HG02798 (cell line): ENCODE measurements around the gene SLC34A3.

Source experiments
- ATAC-seq: cut with Tn5 transposase; IDR thresholded peaks from one replicate; pipeline ENCODE4 v1.9.1; 2021; ENCODE audit warnings: mild to moderate bottlenecking; ENCODE audit not compliant: unreplicated experiment, poor library complexity

The SLC34A3 gene

DNA sequence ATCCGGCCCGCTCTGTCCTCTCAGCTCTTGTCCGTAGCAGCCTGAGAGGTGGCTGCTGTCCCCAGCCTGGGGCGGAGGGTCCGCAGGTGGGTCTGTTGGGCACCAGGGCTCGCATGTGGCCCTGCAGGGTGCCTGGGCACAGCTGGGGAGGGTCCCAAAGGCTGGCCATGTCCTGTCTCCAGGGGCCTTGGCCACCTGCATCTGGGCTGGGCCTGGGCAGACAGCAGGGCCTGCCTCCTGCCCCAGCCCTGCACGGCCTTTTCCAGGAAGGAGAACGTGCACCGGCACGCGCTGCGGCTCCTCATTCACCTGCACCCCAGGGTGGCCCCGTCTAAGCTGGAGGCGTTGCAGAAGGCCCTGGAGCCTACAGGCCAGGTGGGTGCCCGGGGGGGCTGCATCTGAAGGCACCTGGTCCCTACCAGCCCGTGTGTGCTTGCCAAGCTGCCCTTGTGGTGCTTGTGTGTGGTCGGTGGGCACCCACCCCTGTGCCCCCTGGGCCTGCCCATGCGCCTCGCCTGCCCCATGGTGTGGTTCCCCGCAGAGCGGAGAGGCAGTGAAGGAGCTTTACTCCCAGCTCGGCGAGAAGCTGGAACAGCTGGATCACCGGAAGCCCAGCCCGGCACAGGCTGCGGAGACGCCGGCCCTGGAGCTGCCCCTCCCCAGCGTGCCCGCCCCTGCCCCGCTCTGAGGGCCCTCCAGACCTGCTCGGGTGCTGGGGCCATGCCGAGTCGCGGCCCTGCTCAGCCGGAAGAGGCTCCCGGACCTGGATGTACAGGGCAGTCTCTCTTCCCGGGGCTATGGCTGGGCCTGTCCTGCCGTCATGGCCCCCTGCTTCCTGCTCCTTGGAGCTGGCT is 41.8 kb downstream of the SLC34A3 start:
- no peak for ATAC-seq

DNA sequence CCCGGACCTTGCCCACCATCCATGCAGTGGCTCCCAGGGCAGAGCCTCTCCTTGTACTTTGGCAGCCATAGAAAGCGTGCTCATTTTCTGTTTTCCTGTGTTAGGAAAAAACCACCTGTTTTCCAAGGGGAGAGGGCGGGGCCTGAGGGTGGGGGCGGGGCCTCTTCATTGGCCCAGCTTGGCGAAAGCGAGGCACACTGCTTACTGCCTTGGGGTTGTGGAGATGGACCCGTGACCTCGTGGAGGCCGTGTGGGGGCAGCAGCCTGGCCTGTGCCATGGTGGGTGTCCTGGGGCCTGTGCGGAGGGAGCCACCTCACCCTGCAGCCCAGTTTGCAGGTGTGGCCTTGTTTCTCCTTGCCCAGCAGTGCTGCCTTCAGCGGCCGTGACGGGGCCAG is 42.4 kb downstream of the SLC34A3 start:
- ATAC-seq = no peak

DNA sequence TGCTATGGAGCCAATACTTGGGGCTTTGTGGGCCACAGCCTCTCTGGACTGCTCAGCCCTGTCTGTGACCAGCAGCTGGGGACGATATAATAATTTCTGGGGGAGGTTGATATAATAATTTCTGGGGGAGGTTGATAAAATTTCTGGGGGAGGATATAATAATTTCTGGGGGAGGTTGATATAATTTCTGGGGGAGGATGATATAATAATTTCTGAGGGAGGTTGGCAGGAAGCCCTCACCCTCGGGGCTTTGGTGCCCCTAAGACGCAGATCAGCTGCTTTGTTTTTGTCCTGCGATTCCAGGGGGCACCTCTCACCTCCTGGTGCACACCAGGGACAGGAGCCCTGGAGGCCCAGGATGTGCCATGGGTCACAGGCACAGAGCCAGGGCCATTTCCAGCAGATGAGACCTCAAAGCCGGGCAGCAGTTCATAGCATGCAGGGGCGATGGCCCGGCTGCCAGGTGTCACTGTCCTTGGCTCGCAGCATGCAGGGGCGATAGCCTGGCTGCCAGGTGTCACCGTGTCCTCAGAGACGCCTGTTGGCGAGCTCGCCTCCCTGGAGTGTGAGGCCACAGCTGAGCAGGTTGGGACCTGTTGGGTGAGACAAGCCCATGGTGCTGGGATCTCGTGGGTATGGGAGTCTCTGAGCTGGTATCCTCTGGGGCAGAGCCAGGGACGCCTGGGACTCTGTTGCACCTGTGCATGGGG is 43.1 kb downstream of the SLC34A3 start:
- ATAC-seq = no peak

- no peak for ATAC-seq
Observed at GRCh38 chr9:137275203-137275587, 44.5 kb downstream of the SLC34A3 start.

GRCh38 chr9:137275588-137276472 is 45.1 kb downstream of the SLC34A3 start:
- no peak for ATAC-seq

DNA sequence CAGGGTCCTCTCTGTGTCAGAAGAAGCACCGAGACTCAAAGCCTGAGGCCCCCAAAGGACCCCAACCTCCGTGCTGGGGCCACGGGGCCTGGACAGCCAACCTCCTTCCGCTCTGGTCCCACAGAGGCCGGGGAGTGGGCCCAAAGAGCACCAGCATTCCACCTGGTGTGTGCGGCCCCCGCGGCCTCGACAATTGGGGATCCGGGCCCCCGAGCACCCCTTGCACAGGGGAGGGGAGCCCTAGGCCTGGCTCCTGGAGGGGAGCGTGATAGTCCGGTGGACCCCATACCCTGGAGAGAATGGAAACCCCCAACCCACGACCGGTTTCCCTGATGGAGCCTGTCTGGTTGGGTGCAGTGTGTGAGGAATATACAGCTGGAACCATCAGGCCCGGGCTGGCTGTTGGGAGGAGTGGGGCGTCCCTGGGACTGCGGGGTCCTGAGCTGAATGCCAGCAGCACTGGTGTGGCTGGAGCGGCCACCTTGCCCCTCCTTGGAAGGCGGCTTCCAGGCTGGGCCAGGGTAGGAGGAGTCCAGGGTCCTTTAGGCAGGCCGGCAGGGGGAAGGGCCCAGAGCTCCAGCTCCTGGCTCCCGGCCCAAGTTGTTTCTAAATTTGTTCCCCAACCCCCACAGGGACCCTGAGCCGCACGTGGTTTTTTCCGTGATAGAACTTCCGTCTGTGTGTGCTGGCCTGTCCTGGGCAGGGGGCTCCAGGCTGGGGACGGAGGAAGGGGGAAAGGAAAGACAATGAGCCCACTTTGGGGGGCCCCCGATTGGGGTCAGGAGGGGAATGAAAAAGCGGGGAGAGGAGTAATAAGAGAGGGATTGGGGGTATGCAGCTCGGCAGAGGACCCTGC is 46.0 kb downstream of the SLC34A3 start:
- no peak for ATAC-seq

DNA sequence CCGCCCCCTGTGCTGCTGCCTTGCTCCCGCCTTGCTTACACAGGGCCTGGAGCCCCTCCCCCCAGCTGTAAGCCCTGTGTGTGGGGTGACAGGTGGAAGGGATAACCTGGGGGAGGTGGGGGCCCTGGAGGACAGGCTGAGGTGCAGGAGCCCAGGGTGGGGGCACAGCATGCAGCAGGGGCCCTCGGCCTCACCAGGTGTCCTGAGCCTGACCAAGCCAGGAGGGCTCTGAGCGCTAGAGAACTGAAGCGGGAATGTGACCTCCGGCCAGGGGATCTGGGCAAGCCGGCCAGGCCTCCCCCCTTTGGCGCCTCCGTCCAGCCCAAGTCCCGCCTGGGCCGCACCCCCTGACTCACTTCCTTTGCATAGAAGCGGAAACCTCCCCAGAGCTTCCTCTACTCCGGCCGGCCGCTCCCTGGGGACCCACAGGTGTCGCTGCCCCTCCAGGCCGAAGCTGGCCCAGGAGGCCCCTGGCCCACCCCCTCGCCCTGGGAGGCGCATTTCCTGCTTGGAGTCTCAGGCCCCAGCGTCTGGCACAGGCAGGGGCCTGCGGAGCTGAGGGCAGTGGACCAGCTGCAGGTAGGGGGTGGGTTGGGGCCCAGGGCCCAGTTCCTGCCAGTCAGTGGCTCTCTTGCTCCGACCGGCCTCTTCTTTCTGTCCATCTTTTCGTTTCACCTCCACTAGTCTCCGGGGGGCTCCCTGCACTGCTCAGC is 46.8 kb downstream of the SLC34A3 start, which contains the start of gene TOR4A:
TSS of gene TOR4A (plus strand) at position 398 of the 713 bp plus-strand sequence. CDS start 964 bp downstream, outside the sequence.
- ATAC-seq = peak; percentile 64

- no peak for ATAC-seq
Observed at GRCh38 chr9:137278061-137278701, 47.5 kb downstream of the SLC34A3 start.

DNA sequence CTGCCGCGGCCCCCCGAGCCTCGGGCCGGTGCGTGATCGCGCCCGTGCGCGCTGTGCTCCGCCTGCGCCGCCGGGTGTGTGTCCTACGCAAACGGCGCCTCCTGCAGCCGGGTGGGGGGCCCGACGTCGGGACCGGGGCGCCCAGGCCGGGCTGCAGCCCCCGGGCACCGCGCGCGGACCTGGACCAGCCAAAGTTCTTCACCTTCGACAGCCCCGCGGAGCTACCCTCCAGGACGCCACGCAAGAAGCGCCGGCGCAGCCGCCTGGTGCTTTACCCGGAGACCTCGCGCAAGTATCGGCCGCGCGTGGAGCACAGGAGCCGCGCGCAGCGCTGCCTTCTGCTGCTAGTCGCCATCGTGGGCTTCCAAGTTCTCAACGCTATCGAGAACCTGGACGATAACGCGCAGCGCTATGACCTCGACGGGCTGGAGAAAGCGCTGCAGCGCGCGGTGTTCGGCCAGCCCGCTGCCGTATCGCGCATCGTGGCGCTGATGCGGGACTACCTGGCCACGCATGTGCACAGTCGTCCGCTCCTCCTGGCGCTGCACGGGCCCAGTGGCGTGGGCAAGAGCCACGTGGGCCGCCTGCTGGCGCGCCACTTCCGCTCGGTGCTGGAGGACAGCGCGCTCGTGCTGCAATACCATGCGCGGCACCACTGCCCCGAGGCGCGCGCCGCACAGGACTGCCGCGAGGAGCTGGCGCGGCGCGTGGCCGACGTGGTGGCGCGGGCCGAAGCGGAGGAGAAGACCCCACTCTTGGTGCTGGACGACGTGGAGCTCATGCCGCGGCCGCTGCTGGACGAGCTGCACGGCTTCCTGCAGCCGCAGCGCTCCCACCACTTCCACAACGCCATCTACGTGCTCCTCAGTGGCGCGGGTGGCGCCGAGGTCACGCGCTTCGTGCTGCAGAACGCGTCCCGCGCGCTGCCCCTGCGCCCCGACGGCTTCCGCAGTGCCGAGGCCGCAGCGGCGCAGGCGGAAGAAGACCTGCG is 48.3 kb downstream of the SLC34A3 start:
- no peak for ATAC-seq

DNA sequence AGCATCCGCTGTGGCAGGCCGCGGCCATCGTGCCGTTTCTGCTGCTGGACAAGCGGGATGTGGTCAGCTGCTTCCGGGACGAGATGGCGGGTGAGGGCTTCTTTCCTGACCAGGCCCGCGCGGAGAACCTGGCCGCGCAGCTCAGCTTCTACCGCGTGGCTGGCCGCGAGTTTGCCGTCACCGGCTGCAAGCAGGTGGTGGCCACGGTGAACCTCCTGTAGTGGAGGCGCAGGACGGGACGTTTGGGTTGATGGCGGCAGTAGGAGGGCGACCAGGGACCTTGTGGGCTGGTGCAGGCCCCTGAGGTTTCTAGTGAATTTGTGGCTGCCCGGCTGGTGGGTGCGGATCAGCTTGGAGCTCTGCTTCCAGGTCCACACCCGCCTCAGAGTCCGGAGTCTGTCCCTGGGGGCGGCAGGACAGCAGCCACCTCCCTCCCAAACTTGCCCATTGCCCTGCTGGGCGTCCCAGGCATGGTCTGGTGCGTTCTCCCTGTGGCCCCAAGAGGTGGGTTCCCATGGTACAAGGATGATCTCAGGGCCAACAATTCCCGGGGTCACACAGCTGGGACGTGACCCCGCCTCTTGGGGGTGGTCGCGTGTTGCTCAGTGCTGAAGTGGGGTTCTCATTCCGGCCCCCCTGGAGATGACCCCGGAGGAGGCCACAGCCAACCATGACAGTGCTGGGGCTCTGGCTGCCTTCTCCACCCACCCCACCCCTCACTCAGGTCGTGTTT is 49.2 kb downstream of the SLC34A3 start:
- no peak for ATAC-seq

GRCh38 chr9:137280474-137281344 is 50.0 kb downstream of the SLC34A3 start:
- no peak for ATAC-seq

DNA sequence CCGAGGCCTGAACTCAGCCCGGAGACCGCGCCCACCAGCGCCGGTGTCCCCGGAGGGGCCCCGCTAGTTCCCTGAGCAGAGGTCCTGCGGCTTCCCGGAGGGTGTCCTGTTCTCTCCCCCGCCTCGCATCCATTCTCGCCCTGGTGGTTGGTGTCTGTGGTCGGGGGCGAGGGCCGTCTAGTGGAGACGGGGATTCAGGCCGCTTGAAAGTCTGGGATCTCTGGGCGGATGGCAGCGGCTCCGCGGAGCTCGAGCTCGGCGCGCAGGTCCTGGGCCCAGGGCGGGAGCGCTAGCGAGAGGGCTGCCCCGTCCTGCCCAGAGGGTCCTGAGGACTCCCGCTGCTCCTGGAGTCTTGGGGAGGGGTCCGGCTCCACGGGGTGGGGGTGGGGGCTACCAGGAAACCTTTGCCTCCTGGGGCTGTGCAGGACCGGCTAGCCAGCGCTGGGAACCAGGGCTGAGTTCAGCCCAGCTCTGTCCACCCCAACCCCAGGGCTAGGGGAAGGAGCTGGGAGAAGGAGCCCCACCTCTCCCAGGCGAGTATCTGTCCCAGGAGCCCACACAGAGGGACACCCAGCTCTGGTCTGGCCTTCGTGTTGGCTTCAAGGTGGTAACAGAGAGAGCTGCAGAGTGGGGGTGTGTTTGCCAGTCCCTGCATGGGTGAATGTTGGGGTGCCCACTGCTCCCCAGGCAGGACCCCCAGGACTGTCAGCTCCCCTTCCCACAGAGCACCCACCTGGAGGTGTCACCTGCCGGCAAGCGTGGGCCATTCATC is 50.8 kb downstream of the SLC34A3 start:
- no peak for ATAC-seq
